Measurements from ENCODE around the gene MTCH1. TPM values are rescaled to one million over a fixed set of nuclear protein-coding genes. Genes with fewer than 3 reads are reported as not detected.

Gene MTCH1
- total RNA-seq, 1 donor = 176 TPM

DNA sequence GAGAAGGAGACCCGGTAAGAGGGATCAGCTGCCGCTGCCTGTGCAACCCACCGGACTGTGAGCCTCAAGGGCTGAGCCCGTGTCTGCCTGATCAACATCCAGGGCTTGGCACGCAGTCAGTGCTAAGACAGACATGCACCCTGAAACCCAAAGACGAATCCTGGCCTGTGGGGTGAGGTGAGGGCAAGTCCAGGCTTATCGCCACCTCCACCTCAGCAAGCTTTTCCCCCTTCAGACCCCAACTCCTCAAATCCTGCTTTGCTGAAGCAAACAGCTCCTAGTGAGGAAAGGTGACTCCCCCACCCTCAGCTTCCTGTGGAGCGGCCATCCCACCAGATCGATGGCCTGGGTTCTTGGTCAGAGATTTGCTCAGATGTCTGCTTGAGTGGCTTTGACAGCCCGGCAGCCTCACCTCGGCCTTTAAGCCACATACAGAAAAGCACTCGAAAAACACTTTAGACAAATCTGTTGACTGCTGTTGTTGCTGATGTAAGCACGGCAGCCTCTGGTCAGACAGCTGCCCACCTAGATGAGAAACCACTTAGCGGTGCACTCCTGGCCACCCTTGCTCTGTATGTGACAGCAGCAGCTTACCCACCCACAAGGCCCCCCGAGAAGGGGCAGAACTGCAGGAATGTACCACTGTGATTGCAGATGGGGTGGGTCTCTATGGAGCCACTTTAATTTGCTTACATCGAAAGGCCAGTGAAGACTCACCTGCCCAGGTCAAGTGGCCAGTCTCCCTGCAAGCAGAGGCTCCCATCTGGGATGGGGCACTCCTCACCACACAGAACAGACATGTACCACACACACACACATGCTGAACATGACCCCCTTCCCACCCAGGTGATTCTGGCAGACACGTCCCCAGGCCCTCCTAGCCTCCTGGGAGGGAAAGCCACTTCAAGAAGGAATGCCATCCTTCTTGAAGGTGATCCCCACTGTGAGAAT, 14.8 kb downstream of the MTCH1 start:
- Histone ChIP-seq H3K4me3 (ENCODE audit: low read length) (no peak overlapping the region), H3K4me1 (ENCODE audit: insufficient read depth, low read length) (no peaks in the 10 kb centered on the region), H3K27me3 (ENCODE audit: insufficient read depth, low read length) (no peaks in the 10 kb centered on the region), H3K9me3 (ENCODE audit: low read depth, low read length) (no peaks in the 10 kb centered on the region)

DNA sequence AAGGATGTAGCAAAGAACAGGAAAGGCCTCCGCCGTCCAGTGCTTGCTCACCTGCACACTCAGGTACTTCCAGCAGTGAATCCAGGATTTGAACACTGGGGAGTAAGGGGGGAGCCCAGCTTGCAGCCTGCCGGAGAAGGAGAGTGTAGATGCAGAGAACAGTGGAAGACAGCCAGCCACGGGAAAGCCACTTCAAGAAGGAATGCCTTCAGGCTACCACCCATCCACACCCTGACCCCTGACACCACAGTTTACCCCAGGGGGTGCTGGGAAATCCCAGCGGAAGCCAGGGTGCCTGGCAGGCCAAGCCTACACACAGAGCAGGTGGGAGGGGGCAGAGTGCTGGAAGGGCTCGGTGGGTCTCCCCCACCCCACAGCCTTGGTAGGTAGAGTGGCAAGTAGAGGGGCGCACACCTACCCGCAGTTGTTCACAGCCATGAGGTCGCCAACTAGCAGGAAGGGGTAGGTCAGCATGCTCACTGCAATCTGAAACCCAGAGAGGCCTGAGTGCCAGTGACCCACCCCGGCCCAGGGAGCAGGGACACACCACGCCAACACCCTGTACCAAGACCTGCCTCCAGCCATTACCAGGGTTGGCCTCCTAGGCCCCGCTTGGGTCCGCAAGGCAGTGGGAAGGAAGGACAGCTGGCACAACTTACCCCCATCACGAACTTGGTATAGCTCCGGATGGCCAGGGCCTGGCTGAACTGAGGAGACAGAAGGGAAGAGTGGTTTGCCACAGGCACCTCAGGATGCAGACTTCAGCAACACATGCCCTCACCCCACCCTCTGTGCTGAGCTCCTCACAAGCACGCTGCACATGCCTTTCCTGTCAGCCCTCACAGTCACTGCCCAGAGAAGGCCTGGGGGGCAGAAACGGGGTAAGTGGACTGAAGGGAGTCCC, 15.8 kb downstream of the MTCH1 start:
- H3K4me3 ChIP-seq (ENCODE audit: low read length) = no peak overlapping the region
- H3K9me3 ChIP-seq (ENCODE audit: low read depth, low read length) = no peaks in the 10 kb centered on the region
- H3K27me3 ChIP-seq (ENCODE audit: insufficient read depth, low read length) = no peaks in the 10 kb centered on the region
- no peaks in the 10 kb centered on the region for H3K4me1 ChIP-seq (ENCODE audit: insufficient read depth, low read length)

DNA sequence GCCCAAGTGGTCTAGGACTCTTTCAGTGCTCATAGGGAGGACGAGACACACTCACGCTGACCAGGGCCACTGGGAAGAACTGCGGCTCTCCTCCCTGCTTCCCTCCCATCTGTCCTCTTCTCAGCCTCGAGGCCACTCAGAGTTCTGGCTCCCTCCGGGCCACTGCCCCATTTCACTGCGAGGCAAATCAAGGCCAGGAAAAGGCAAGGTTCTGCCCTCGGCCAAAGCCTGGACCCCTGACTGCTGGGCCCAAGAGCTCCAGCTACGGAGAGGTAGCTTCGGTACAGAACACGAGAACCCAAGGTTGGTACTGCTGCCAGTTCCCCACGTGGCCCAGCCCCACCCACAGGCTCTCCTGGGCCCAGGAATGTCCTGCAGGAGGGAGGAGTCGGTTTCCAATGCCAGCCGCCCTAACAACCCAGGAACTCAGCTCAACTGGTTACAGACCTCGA, 16.7 kb downstream of the MTCH1 start:
- Histone ChIP-seq H3K9me3 (ENCODE audit: low read depth, low read length) (no peaks in the 10 kb centered on the region), H3K4me1 (ENCODE audit: insufficient read depth, low read length) (peaks cover 8% of the 10 kb centered on the region), H3K27me3 (ENCODE audit: insufficient read depth, low read length) (no peaks in the 10 kb centered on the region), H3K4me3 (ENCODE audit: low read length) (no peak overlapping the region)

DNA sequence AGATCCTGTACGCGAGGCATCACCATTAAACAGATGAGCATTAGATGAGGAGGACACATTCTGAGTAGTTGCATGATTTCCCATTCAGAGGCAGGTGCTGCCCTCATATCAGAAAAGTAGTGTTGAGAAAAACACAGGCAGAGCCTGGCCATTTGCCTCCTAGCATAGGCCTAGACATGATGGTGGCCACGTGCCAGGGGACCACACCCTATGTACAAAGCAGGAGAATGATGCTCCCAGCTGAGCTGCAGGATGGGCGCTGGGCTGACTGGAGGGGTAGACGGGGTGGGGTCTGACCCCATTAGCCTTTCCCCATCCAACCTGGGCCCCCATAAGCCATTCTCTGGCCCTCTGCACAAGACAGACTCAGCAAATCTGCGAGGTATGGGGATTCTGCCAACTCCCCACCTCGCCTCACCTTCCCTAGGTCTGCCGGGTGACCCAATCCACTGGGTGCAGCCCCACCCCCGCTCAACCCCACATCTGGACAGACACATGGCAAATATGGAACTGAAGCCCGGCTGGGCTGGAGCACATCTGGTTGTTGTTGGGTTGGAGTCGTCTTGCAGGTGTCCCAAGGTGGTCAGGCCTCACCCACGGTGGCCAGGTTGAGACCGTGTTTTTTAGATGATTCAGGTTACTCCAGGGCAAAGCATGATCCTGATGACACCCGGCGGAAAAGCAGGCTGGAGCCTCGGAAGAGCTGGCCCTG, 17.6 kb downstream of the MTCH1 start:
- no peaks in the 10 kb centered on the region for H3K27me3 ChIP-seq (ENCODE audit: insufficient read depth, low read length)
- H3K4me1 ChIP-seq (ENCODE audit: insufficient read depth, low read length) = peaks cover 16% of the 10 kb centered on the region
- no peaks in the 10 kb centered on the region for H3K9me3 ChIP-seq (ENCODE audit: low read depth, low read length)
- no peak overlapping the region for H3K4me3 ChIP-seq (ENCODE audit: low read length)

DNA sequence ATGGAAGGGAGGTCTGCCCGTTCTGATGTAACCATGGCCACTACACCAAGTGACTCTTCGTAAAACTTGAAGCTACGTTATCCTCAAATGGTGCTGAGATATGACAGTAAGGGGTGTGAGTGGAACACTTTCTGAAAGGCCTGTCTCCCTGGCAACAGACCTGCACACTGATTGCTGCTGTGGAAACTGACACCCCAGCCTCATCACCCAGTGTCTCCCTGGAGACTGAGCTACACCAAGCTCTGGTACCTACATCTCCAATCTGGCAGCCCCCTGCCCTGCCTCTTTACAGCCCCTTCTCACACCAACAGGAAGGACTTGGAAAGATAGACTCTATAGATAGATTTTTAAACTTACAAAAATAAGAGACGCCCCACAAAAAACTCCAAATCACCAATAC, 18.2 kb downstream of the MTCH1 start:
- no peak overlapping the region for H3K4me3 ChIP-seq (ENCODE audit: low read length)

DNA sequence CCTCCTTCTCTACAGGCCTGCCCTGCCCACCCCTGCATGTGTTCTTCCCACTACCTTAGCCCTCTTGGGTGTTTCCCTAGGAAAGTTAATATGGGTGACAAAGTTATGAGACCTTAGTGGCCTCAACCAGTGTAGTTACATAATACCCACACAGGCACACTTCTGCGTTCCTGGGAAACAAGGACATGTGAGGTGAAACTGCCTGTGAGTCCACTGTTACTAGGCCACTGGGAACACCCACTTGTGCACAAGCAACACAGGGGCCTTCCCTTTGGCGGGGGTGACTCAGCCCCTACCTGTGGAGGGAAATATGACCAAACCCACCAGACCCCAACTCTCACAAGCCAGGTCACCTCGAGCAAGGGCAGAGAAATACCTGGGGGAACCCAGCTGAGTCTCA, 18.7 kb downstream of the MTCH1 start:
- peaks cover 26% of the 10 kb centered on the region for H3K4me1 ChIP-seq (ENCODE audit: insufficient read depth, low read length)

More for the DNA sequence above, 18.2 kb downstream of the MTCH1 start:
- Histone ChIP-seq H3K9me3 (ENCODE audit: low read depth, low read length) (no peaks in the 10 kb centered on the region), H3K27me3 (ENCODE audit: insufficient read depth, low read length) (no peaks in the 10 kb centered on the region), H3K4me1 (ENCODE audit: insufficient read depth, low read length) (peaks cover 23% of the 10 kb centered on the region)

DNA sequence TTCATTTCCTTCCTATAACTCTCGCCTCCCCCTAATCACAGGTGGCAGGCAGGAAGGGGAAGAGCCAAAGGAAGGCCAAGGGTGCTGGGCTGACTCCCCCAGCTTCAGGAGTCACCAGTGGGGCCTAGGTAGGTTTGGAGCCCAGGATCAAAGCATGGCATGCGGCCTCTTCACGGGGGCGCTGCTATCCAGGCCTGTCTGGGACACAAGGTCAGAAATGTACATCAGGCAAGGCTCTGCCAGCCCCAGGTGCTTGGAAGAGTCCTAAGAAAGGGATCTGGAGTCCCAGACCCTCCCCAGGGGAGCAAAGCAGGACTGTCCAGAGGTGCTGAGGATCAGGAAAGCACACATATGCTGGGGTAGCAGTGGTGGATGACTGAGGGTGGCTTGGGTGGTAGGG, 21.1 kb downstream of the MTCH1 start:
- H3K4me1 ChIP-seq (ENCODE audit: insufficient read depth, low read length) = peaks cover 26% of the 10 kb centered on the region
- no peaks in the 10 kb centered on the region for H3K27me3 ChIP-seq (ENCODE audit: insufficient read depth, low read length)
- H3K4me3 ChIP-seq (ENCODE audit: low read length) = no peak overlapping the region
- no peaks in the 10 kb centered on the region for H3K9me3 ChIP-seq (ENCODE audit: low read depth, low read length)

More for the DNA sequence above, 18.7 kb downstream of the MTCH1 start:
- Histone ChIP-seq H3K9me3 (ENCODE audit: low read depth, low read length) (no peaks in the 10 kb centered on the region), H3K27me3 (ENCODE audit: insufficient read depth, low read length) (no peaks in the 10 kb centered on the region), H3K4me3 (ENCODE audit: low read length) (no peak overlapping the region)

DNA sequence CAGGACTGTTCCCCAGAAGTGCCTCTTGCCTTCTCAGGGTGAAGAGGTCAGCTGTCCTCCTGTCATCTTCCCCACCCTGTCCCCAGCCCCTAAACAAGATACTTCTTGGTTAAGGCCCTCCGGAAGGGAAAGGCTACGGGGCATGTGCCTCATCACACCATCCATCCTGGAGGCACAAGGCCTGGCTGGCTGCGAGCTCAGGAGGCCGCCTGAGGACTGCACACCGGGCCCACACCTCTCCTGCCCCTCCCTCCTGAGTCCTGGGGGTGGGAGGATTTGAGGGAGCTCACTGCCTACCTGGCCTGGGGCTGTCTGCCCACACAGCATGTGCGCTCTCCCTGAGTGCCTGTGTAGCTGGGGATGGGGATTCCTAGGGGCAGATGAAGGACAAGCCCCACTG, 21.6 kb downstream of the MTCH1 start:
- Histone ChIP-seq H3K27me3 (ENCODE audit: insufficient read depth, low read length) (no peaks in the 10 kb centered on the region), H3K9me3 (ENCODE audit: low read depth, low read length) (no peaks in the 10 kb centered on the region), H3K4me1 (ENCODE audit: insufficient read depth, low read length) (peaks cover 26% of the 10 kb centered on the region), H3K4me3 (ENCODE audit: low read length) (no peak overlapping the region)

DNA sequence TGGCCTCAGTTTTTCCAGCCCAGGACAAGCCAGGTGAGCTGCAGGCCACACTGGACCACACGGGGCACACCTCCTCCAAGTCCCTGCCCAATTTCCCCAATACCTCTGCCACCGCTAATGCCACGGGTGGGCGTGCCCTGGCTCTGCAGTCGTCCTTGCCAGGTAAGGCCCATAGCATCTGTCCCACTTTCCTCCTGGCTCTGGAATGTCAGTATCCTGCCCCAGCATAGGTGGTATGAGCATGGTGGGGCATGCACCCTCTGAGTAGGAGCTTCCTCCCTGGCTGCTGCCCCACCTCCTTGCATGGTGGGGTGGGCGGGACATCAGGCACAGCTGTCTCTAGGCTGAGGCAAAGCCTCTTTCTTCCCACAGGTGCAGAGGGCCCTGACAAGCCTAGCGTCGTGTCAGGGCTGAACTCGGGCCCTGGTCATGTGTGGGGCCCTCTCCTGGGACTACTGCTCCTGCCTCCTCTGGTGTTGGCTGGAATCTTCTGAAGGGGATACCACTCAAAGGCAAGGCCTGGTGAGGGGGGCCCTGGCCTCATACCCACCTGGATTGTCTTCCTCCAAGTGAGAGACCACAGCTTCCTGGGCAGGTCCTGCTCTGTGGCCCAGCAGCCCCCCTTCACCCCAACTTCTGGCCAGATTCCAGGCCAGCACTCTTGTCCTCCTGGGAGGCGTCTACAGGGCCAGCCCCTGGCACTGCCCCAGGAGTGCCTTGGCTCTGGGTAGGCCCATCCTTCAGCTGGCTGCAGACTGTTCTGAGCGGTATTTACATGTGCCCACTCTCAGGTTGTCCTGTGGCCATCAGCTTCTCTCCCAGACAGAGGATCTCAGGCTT, 22.3 kb downstream of the MTCH1 start:
- Histone ChIP-seq H3K4me3 (ENCODE audit: low read length) (no peak overlapping the region), H3K27me3 (ENCODE audit: insufficient read depth, low read length) (no peaks in the 10 kb centered on the region), H3K9me3 (ENCODE audit: low read depth, low read length) (no peaks in the 10 kb centered on the region), H3K4me1 (ENCODE audit: insufficient read depth, low read length) (peaks cover 26% of the 10 kb centered on the region)

DNA sequence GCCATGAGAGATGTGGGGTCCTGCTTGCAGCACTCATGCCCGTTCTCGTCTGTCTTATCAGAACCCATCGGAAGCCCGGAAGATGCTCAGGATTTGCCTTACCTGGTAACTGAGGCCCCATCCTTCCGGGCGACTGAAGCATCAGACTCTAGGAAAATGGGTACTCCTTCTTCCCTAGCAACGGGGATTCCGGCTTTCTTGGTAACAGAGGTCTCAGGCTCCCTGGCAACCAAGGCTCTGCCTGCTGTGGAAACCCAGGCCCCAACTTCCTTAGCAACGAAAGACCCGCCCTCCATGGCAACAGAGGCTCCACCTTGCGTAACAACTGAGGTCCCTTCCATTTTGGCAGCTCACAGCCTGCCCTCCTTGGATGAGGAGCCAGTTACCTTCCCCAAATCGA, 23.1 kb downstream of the MTCH1 start:
- H3K4me3 ChIP-seq (ENCODE audit: low read length) = no peak overlapping the region
- H3K4me1 ChIP-seq (ENCODE audit: insufficient read depth, low read length) = peaks cover 26% of the 10 kb centered on the region
- no peaks in the 10 kb centered on the region for H3K9me3 ChIP-seq (ENCODE audit: low read depth, low read length)
- H3K27me3 ChIP-seq (ENCODE audit: insufficient read depth, low read length) = no peaks in the 10 kb centered on the region

DNA sequence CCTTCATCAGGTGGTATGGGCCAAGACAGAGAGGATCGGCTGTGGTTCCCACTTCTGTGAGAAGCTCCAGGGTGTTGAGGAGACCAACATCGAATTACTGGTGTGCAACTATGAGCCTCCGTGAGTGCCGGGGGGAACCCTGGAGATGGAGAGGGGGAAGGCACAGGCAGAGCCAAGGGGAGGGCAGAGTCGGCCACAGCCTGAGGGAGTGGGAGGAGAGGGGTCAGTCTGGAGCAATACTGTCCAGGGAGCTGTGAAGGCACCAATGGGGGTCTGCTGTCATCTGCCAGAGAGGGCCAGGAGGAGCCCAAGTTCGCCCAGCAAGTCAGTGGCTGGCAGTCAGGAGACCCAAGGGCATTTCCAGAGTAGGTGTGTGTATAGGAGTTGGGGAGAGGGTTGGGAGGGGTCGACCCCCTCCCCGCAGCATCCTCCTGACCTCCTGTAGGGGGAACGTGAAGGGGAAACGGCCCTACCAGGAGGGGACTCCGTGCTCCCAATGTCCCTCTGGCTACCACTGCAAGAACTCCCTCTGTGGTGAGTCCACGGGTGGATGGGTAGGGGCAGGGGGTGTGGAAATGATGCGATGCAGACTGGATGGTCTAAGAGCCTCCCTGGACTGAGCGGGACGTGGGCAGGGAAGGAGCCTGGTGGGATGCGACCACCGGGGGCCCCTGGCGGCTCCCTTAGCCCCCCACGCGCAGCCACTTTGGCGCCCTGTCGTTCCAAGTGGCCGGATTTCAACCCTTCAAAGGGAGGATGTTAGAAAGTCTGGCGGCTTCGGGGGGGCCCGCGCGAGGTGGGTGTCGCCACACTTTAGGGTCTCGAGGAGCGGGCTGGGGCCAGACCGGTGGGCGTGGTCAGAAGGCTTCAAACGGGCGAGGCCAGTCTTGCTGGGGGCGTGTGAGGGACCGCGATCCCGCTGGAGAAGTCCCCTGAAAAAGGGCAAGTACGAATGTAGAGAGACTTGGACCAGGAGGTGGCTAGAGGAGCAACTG, 24.3 kb downstream of the MTCH1 start:
- Histone ChIP-seq H3K4me1 (ENCODE audit: insufficient read depth, low read length) (peaks cover 26% of the 10 kb centered on the region), H3K27me3 (ENCODE audit: insufficient read depth, low read length) (no peaks in the 10 kb centered on the region), H3K9me3 (ENCODE audit: low read depth, low read length) (no peaks in the 10 kb centered on the region), H3K4me3 (ENCODE audit: low read length) (no peak overlapping the region)

DNA sequence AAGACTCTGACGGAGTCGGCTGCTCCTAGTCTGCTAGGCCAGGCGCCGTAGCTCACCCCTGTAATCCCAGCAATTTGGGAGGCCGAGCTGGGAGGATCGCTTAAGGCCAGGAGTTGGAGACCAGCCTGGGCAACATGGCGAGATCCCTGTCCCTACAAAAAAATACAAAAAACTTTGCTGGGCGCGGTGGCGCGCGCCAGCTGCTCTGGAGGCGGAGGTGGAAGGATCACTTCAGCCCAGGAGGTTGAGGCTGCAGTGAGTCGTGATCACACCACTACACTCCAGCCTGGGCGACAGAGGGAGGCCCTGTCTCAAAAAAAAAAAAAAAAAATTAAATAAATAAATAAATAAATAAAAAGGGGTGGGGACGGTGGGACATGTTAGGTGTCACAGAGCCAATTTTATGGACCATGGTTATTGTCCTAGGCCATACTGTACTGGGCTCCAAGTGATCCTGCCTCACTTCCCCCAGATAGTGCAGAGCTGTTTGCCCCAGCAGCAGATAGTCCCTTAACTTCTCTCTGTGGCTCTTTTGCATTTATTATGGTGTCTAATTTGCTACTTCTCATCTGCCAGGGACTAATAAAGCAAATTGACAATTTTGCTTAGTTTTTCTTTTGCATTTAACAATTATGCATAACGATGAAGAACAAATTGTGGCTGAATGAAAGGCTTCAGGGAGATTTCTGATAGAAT, 26.3 kb downstream of the MTCH1 start:
- Histone ChIP-seq H3K27me3 (ENCODE audit: insufficient read depth, low read length) (peaks cover 2% of the 10 kb centered on the region), H3K9me3 (ENCODE audit: low read depth, low read length) (no peaks in the 10 kb centered on the region), H3K4me3 (ENCODE audit: low read length) (no peak overlapping the region), H3K4me1 (ENCODE audit: insufficient read depth, low read length) (peaks cover 33% of the 10 kb centered on the region)

Measured in mononuclear cell (primary cell).